Kidney (tissue), 14 donors: ENCODE measurements around the gene TNXB. TPM values are rescaled to one million over a fixed set of nuclear protein-coding genes. Genes with fewer than 3 reads are reported as not detected.

Source experiments
- DNase-seq, 5 donors: peaks; one replicate each; pipeline ENCODE4 v3.0.0-alpha.2; 2013 to 2020
- FAIRE-seq: peaks from 2 replicates; lab custom pipeline; 2012; peaks lifted over from hg19 to GRCh38; lab: Jason Lieb, UNC
- H3K27ac ChIP-seq, 2 donors: one replicate each; pipeline ENCODE4 v1.7.0; 2013; ENCODE audit warnings: low read depth in 2 of 2, low read length in 2 of 2, inconsistent platforms in 1 of 2
- H3K27me3 ChIP-seq: one replicate; pipeline ENCODE4 v1.7.1; 2013; ENCODE audit warnings: low read length, inconsistent platforms; ENCODE audit not compliant: control insufficient read depth, insufficient read depth
- H3K36me3 ChIP-seq, 3 donors: one replicate each; pipeline versions ENCODE4 v1.7.0 to v1.7.1; 2013; ENCODE audit warnings: low read length in 3 of 3, control low read depth in 1 of 3, inconsistent platforms in 1 of 3; ENCODE audit not compliant: insufficient read depth in 3 of 3, control insufficient read depth in 2 of 3
- H3K4me1 ChIP-seq, 3 donors: one replicate each; pipeline versions ENCODE4 v1.7.0 to v1.7.1; 2013; ENCODE audit warnings: low read length in 3 of 3, inconsistent platforms in 1 of 3, low read depth in 1 of 3; ENCODE audit not compliant: control insufficient read depth in 2 of 3, insufficient read depth in 2 of 3
- H3K4me3 ChIP-seq, 3 donors: one replicate each; pipeline versions ENCODE4 v1.7.0 to v1.8.1; 2013; ENCODE audit warnings: low read length in 3 of 3, control low read depth in 1 of 3, inconsistent platforms in 1 of 3
- H3K9ac ChIP-seq, 3 donors: one replicate each; pipeline versions ENCODE4 v1.7.0 to v1.7.1; 2013; ENCODE audit warnings: low read length in 3 of 3, control low read depth in 1 of 3, inconsistent platforms in 1 of 3
- H3K9me3 ChIP-seq, 3 donors: one replicate each; pipeline versions ENCODE4 v1.7.0 to v1.7.1; 2013; ENCODE audit warnings: low read length in 3 of 3, control low read depth in 1 of 3, inconsistent platforms in 1 of 3; ENCODE audit not compliant: control insufficient read depth in 2 of 3, insufficient read depth in 1 of 3
- intact Hi-C: fragments of 100-400 bp; cut with DNase I; formaldehyde crosslinking; loops from one replicate; pipeline ENCODE4 v1.11.1; 2022
- polyA plus RNA-seq: library from polyadenylated mRNA; stranded (reverse); fragments of 350-450 nt; fragmentation: Illumina TruSeq; extraction: RNeasy Lipid Tissue Mini Kit (QIAGEN cat#74804); gene quantifications from one replicate; pipeline ENCODE4 v1.2.3, GENCODE V29; 2014; ENCODE audit warnings: low read depth, low replicate concordance; ENCODE audit not compliant: insufficient read depth
- total RNA-seq: library from RNA; stranded (reverse); fragmentation: NEBNext Ultra II Directional; extraction: Animal tissue kit (Norgen Biotek cat#: 25700); gene quantifications from one replicate; pipeline ENCODE4 v1.2.1, GENCODE V29; 2021
- TF ChIP-seq, protein P1 (sequence below): IDR thresholded peaks from 3 replicates; pipeline ENCODE4 v1.5.1; 2012; ENCODE audit warnings: mild to moderate bottlenecking, moderate library complexity, borderline replicate concordance; ENCODE audit not compliant: insufficient read depth; ENCODE audit errors: extremely low read depth
- donor health status: control.
- donor health status: control.
- donor health status: control.
- donor health status: control.
- donor health status: control.
- donor health status: DM: yes; HTN: yes; CAD: no.
- donor health status: Normal renal cell carcinoma (clear cell type).

The TNXB gene
- total and polyA plus RNA-seq, 2 donors from 2014 or later: 13.3 to 88.2 TPM

DNA sequence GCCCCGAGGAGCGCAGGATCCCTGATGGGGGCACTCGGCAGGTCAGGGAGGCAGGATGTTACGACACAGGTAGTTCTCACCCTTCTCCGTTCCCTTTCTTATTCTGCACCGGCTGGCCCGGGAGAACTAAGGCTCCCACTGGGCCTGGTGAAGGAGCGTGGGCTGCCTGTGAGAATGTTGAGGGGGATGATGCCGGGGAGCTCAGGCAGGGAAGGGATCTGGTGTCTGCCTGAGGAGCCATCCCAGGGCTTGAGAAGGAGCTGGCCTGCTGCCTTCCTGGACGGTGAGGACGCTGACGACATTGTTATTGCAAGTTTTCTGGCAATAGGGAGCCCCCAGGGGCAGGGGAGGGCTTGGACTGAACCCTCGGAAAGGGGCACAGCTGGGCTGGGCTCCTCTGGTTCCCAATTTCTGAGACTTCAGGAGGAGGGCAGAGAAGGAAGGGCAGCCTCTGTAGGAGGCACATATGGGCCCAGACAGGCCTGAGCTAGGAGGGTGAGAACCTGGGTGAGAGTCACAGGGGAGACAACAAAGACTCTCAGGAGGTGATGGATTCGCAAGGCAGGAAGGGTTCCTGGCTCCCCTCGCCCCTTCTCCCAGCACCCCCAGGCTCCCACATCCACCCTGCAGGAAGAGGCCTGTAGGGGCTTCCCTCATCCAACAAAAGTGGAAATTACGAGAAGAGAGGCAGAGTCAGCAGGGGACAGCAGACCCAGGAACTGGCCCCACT is 38.2 kb downstream of the TNXB start:
- no peak for FAIRE-seq
- H3K9me3 ChIP-seq: no peaks in the 10 kb centered on the region
- TF ChIP-seq, protein P1, sequence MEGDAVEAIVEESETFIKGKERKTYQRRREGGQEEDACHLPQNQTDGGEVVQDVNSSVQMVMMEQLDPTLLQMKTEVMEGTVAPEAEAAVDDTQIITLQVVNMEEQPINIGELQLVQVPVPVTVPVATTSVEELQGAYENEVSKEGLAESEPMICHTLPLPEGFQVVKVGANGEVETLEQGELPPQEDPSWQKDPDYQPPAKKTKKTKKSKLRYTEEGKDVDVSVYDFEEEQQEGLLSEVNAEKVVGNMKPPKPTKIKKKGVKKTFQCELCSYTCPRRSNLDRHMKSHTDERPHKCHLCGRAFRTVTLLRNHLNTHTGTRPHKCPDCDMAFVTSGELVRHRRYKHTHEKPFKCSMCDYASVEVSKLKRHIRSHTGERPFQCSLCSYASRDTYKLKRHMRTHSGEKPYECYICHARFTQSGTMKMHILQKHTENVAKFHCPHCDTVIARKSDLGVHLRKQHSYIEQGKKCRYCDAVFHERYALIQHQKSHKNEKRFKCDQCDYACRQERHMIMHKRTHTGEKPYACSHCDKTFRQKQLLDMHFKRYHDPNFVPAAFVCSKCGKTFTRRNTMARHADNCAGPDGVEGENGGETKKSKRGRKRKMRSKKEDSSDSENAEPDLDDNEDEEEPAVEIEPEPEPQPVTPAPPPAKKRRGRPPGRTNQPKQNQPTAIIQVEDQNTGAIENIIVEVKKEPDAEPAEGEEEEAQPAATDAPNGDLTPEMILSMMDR: no peak
- no peak overlapping the region for H3K27ac ChIP-seq
- H3K4me3 ChIP-seq: no peak overlapping the region
- no peak for DNase-seq
- intact Hi-C loops: no loop called here
- no peaks in the 10 kb centered on the region for H3K4me1 ChIP-seq
- H3K9ac ChIP-seq: no peak overlapping the region
- no peaks in the 10 kb centered on the region for H3K27me3 ChIP-seq
- H3K36me3 ChIP-seq: no peaks in the 10 kb centered on the region

DNA sequence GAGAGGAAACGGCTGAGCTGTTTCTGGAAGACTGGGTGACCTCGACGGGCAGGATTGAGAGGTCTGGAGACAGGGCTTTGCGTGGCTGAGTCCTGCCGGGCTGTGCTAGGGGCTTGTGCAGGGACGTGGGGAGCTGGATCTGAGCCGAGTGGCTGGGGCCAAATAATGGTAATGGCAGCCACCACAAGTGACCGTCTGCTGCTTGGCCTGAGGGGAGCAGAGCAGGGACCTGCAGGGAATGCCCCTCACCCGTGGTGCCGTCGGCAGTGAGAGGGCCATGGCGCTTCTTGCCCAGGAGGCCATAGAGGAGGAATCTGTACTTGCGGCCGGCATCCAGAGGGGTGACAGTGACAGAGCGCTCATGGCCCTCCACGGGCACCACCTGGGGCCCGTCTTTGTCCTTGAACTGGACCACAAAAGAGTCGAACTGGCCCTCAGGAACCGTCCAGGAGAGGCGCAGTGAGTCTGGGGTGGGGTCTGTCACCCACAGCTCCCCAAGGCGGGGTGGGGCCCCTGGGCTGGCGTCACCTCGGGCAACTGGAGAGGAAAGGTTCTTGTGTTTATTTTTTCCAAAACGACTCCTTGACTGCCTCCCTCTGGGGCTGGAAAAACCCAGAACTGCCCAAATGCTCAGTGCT is 39.1 kb downstream of the TNXB start:
- intact Hi-C loops: no loop called here
- Histone ChIP-seq H3K9ac (no peak overlapping the region), H3K4me3 (no peak overlapping the region), H3K9me3 (no peaks in the 10 kb centered on the region), H3K27ac (no peak overlapping the region), H3K4me1 (no peaks in the 10 kb centered on the region), H3K36me3 (no peaks in the 10 kb centered on the region), H3K27me3 (no peaks in the 10 kb centered on the region)
- DNase-seq (no peak), FAIRE-seq (no peak)
- TF ChIP-seq, protein P1: no peak

DNA sequence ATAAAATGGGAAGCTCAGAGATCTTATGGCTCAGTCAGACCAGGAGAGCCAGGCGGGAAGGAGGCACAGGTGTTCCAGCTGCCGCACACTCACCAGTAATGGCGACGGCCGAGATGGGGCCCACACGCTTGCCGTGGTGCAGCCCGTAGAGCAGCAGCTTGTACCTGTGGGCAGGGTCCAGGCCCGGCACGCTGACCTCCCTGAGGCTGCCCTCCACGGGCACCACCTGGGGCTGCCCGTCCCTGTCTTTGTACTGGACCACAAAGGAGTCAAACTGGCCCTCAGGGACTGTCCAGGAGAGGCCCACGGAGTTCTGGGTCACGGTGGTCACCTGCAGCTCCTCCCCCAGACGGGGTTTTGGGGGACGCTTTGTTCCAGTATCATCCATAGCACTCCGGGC is 39.7 kb downstream of the TNXB start:
- intact Hi-C loops: no loop called here
- no peak for FAIRE-seq
- Histone ChIP-seq H3K4me3 (no peak overlapping the region), H3K27ac (no peak overlapping the region), H3K36me3 (no peaks in the 10 kb centered on the region), H3K9ac (no peak overlapping the region), H3K9me3 (no peaks in the 10 kb centered on the region), H3K27me3 (no peaks in the 10 kb centered on the region), H3K4me1 (no peaks in the 10 kb centered on the region)
- TF ChIP-seq, protein P1: no peak
- peak in 1 of 5 donors; percentile 24 for DNase-seq
